Type B pancreatic cell (in vitro differentiated cells): ENCODE data around the gene KCNAB1. TPM values are rescaled to one million over a fixed set of nuclear protein-coding genes. Genes with fewer than 3 reads are reported as not detected.

Experiments used
- DNase-seq: peaks from one replicate; pipeline ENCODE4 v3.0.0; 2021; ENCODE audit warnings: mixed read lengths; ENCODE audit not compliant: unreplicated experiment; ENCODE audit errors: extremely low spot score
- H3K27ac Mint-ChIP-seq: 2 replicates; pipeline ENCODE4 v1.8.0; 2021; ENCODE audit warnings: mild to moderate bottlenecking, mixed read lengths
- H3K27me3 Mint-ChIP-seq: 2 replicates; pipeline ENCODE4 v1.8.0; 2021; ENCODE audit warnings: mixed read lengths
- H3K36me3 Mint-ChIP-seq: 2 replicates; pipeline ENCODE4 v1.8.0; 2021; ENCODE audit warnings: mixed read lengths
- H3K4me1 Mint-ChIP-seq: one replicate; pipeline ENCODE4 v1.8.0; 2021; ENCODE audit warnings: mixed read lengths; ENCODE audit not compliant: unreplicated experiment
- H3K4me3 Mint-ChIP-seq: 2 replicates; pipeline ENCODE4 v1.8.0; 2021; ENCODE audit warnings: mild to moderate bottlenecking, mixed read lengths
- H3K9me3 Mint-ChIP-seq: 2 replicates; pipeline ENCODE4 v1.8.0; 2021; ENCODE audit warnings: mixed read lengths
- CTCF ChIP-seq: fragments of 200-600 bp; sonication (generic); conservative IDR thresholded peaks from 2 replicates; pipeline ENCODE4 v1.5.0; 2021; ENCODE audit warnings: antibody characterized with exemption, mild to moderate bottlenecking
- total RNA-seq: library from RNA; stranded (reverse); gene quantifications from 2 replicates; pipeline ENCODE4 v1.2.1, GENCODE V29; 2021; ENCODE audit warnings: low replicate concordance

The KCNAB1 gene
- total RNA-seq, 1 donor from 2014 or later, result 6.1 TPM

- no peak overlapping the region for H3K27ac Mint-ChIP-seq
- no peaks in the 10 kb centered on the region for H3K4me1 Mint-ChIP-seq
- no peaks in the 10 kb centered on the region for H3K36me3 Mint-ChIP-seq
- no peak for TF ChIP-seq CTCF
- no peak for DNase-seq
- H3K27me3 Mint-ChIP-seq, result no peaks in the 10 kb centered on the region
- no peaks in the 10 kb centered on the region for H3K9me3 Mint-ChIP-seq
- H3K4me3 Mint-ChIP-seq, result no peak overlapping the region
Observed at GRCh38 chr3:156317462-156318074, 197.2 kb downstream of the KCNAB1 start.

- Mint-ChIP-seq H3K36me3 (no peaks in the 10 kb centered on the region), H3K4me1 (no peaks in the 10 kb centered on the region), H3K9me3 (peaks cover 9% of the 10 kb centered on the region), H3K27ac (no peak overlapping the region), H3K27me3 (no peaks in the 10 kb centered on the region), H3K4me3 (no peak overlapping the region)
- DNase-seq, result no peak
- no peak for TF ChIP-seq CTCF
Observed at GRCh38 chr3:156321945-156322344, 201.6 kb downstream of the KCNAB1 start.

- Mint-ChIP-seq H3K27ac (no peak overlapping the region), H3K9me3 (peaks cover 9% of the 10 kb centered on the region), H3K27me3 (no peaks in the 10 kb centered on the region), H3K36me3 (no peaks in the 10 kb centered on the region), H3K4me1 (no peaks in the 10 kb centered on the region), H3K4me3 (no peak overlapping the region)
- TF ChIP-seq CTCF, result no peak
- no peak for DNase-seq
Observed at GRCh38 chr3:156323466-156323865, 203.1 kb downstream of the KCNAB1 start.

- no peak overlapping the region for H3K4me3 Mint-ChIP-seq
- peaks cover 6% of the 10 kb centered on the region for H3K4me1 Mint-ChIP-seq
- peaks cover 14% of the 10 kb centered on the region for H3K9me3 Mint-ChIP-seq
- no peak for DNase-seq
- no peaks in the 10 kb centered on the region for H3K36me3 Mint-ChIP-seq
- TF ChIP-seq CTCF, result no peak
- H3K27me3 Mint-ChIP-seq, result no peaks in the 10 kb centered on the region
- no peak overlapping the region for H3K27ac Mint-ChIP-seq
Observed at GRCh38 chr3:156330415-156330814, 210.0 kb downstream of the KCNAB1 start.

GRCh38 chr3:156332304-156332703 lies 211.9 kb downstream of the KCNAB1 start:
- Mint-ChIP-seq H3K36me3 (no peaks in the 10 kb centered on the region), H3K27me3 (no peaks in the 10 kb centered on the region), H3K9me3 (peaks cover 5% of the 10 kb centered on the region), H3K4me3 (no peak overlapping the region), H3K27ac (no peak overlapping the region), H3K4me1 (peaks cover 7% of the 10 kb centered on the region)
- no peak for TF ChIP-seq CTCF
- DNase-seq, result no peak
